ENCODE measurements around the gene HSPBAP1. TPM values are rescaled to one million over a fixed set of nuclear protein-coding genes. Genes with fewer than 3 reads are reported as not detected.
A peak's percentile ranks its signal among the peaks of the same experiment; 100 is the strongest.

HSPBAP1 gene
- polyA plus RNA-seq, 1 donor (not counting 4 experiments of a cell fraction or from before 2014, with no cell fraction given) = 9.5 TPM

DNA sequence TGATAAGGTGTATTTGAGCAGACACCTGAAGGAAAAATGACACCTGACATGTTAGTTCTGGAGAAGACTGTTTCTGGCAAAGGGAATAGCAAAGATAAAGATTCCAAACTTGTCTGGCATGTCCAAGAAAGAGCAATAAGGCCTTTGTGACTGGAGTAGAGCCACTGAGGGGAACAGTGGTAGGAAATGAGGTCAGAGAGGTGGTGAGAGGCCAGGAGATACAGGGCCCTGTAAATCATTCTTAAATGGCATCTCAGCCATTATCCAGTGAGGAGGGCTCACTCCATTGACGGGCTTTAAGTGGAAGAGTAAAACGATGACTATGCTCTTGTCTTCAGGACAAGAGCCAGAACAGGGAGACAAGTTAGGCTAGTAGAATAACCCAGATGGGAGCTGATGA is 5.7 kb upstream of the HSPBAP1 start:
- H3K27me3 ChIP-seq (ENCODE audit: control insufficient read depth, extremely low read depth, insufficient read depth, low read length) = no peaks in the 10 kb centered on the region
- no peaks in the 10 kb centered on the region for H3K36me3 ChIP-seq (ENCODE audit: control insufficient read depth in 2 of 2, extremely low read depth in 1 of 2, insufficient read depth in 2 of 2, low read length in 2 of 2)
- no peak overlapping the region for H3K27ac ChIP-seq (ENCODE audit: control insufficient read depth, insufficient read depth, low read length)
- H3K9me3 ChIP-seq (ENCODE audit: control insufficient read depth, low read depth, low read length) = no peaks in the 10 kb centered on the region
- H3K4me2 ChIP-seq (ENCODE audit: control insufficient read depth, extremely low read depth, insufficient read depth, low read depth, low read length) = no peak overlapping the region
- no peaks in the 10 kb centered on the region for H3K9me1 ChIP-seq (ENCODE audit: control insufficient read depth, extremely low read depth, insufficient read depth, low read length)
- dilution Hi-C loops (cut with MboI; ENCODE audit: extremely low pct_ligation_motif_present, low sequenced_read_pairs) = no loop called here
- H3K9ac ChIP-seq (ENCODE audit: control insufficient read depth, extremely low read depth, insufficient read depth, low read length) = no peak overlapping the region
- peaks cover 9% of the 10 kb centered on the region for H3K79me2 ChIP-seq (ENCODE audit: control insufficient read depth, insufficient read depth, low read length)
- H4K20me1 ChIP-seq (ENCODE audit: control insufficient read depth, extremely low read depth, insufficient read depth, low read length) = no peaks in the 10 kb centered on the region
- FAIRE-seq (no peak), DNase-seq (ENCODE audit: low read depth, low spot score) (no peak)
- H2AFZ ChIP-seq (ENCODE audit: control insufficient read depth, low read length) = no peak overlapping the region
- TF ChIP-seq, protein P1, sequence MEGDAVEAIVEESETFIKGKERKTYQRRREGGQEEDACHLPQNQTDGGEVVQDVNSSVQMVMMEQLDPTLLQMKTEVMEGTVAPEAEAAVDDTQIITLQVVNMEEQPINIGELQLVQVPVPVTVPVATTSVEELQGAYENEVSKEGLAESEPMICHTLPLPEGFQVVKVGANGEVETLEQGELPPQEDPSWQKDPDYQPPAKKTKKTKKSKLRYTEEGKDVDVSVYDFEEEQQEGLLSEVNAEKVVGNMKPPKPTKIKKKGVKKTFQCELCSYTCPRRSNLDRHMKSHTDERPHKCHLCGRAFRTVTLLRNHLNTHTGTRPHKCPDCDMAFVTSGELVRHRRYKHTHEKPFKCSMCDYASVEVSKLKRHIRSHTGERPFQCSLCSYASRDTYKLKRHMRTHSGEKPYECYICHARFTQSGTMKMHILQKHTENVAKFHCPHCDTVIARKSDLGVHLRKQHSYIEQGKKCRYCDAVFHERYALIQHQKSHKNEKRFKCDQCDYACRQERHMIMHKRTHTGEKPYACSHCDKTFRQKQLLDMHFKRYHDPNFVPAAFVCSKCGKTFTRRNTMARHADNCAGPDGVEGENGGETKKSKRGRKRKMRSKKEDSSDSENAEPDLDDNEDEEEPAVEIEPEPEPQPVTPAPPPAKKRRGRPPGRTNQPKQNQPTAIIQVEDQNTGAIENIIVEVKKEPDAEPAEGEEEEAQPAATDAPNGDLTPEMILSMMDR (optimal IDR thresholded peaks at IDR 0.05 in 1 of 3, IDR thresholded peaks at IDR 0.05 in 1 of 3, conservative IDR thresholded peaks at IDR 0.05 in 1 of 3; ENCODE audit: extremely low read depth in 1 of 3, insufficient read depth in 2 of 3, low read length in 3 of 3) = no peak
- no peak for TF ChIP-seq EZH2 (IDR thresholded peaks at IDR 0.05; ENCODE audit: low read length)
- no peak overlapping the region for H3K4me3 ChIP-seq (ENCODE audit: control insufficient read depth in 2 of 3, extremely low read depth in 1 of 3, insufficient read depth in 2 of 3, low read depth in 1 of 3, low read length in 3 of 3)
- H3K4me1 ChIP-seq (ENCODE audit: control insufficient read depth, extremely low read depth, insufficient read depth, low read length) = peaks cover 41% of the 10 kb centered on the region

DNA sequence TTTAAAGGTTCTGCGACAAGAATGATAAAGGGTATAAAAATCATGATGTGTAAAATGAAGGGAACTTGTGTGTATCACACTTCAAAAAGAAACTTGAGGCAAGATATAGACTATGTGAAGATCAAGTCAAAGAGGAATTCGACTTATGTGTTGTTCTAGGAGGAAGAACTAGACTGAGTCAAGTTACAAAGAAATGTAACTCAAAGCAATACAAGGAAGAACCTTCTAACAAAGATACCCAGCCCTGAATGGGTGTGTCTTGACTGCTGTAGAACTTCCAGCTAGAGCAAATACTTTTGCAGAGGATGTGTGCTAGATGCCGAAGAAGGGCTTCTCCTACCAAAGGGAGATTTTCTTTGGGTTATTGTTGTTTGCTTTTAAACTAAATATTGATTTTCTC is 3.7 kb upstream of the HSPBAP1 start:
- Histone ChIP-seq H3K4me3 (ENCODE audit: control insufficient read depth in 2 of 3, extremely low read depth in 1 of 3, insufficient read depth in 2 of 3, low read depth in 1 of 3, low read length in 3 of 3) (no peak overlapping the region), H3K36me3 (ENCODE audit: control insufficient read depth in 2 of 2, extremely low read depth in 1 of 2, insufficient read depth in 2 of 2, low read length in 2 of 2) (no peaks in the 10 kb centered on the region), H3K9ac (ENCODE audit: control insufficient read depth, extremely low read depth, insufficient read depth, low read length) (no peak overlapping the region), H2AFZ (ENCODE audit: control insufficient read depth, low read length) (no peak overlapping the region), H3K9me1 (ENCODE audit: control insufficient read depth, extremely low read depth, insufficient read depth, low read length) (no peaks in the 10 kb centered on the region), H3K9me3 (ENCODE audit: control insufficient read depth, low read depth, low read length) (no peaks in the 10 kb centered on the region), H4K20me1 (ENCODE audit: control insufficient read depth, extremely low read depth, insufficient read depth, low read length) (no peaks in the 10 kb centered on the region), H3K4me2 (ENCODE audit: control insufficient read depth, extremely low read depth, insufficient read depth, low read depth, low read length) (peak overlapping the region; percentile 36), H3K79me2 (ENCODE audit: control insufficient read depth, insufficient read depth, low read length) (peaks cover 11% of the 10 kb centered on the region), H3K4me1 (ENCODE audit: control insufficient read depth, extremely low read depth, insufficient read depth, low read length) (peaks cover 51% of the 10 kb centered on the region), H3K27me3 (ENCODE audit: control insufficient read depth, extremely low read depth, insufficient read depth, low read length) (no peaks in the 10 kb centered on the region), H3K27ac (ENCODE audit: control insufficient read depth, insufficient read depth, low read length) (no peak overlapping the region)
- dilution Hi-C loops (cut with MboI; ENCODE audit: extremely low pct_ligation_motif_present, low sequenced_read_pairs) = no loop called here
- TF ChIP-seq, protein P1 (optimal IDR thresholded peaks at IDR 0.05 in 1 of 3, IDR thresholded peaks at IDR 0.05 in 1 of 3, conservative IDR thresholded peaks at IDR 0.05 in 1 of 3; ENCODE audit: extremely low read depth in 1 of 3, insufficient read depth in 2 of 3, low read length in 3 of 3) = no peak
- no peak for TF ChIP-seq EZH2 (IDR thresholded peaks at IDR 0.05; ENCODE audit: low read length)
- DNase-seq (ENCODE audit: low read depth, low spot score) = no peak
- FAIRE-seq = peak; percentile 32
